ENCODE data around the gene DGKE. TPM values are rescaled to one million over a fixed set of nuclear protein-coding genes. Genes with fewer than 3 reads are reported as not detected.

Gene DGKE
- total and polyA plus RNA-seq, 2 of the 8 experiments (the other 6 are each of a cell fraction or from before 2014, with no cell fraction given) = 1.7 to 7.4 TPM

DNA sequence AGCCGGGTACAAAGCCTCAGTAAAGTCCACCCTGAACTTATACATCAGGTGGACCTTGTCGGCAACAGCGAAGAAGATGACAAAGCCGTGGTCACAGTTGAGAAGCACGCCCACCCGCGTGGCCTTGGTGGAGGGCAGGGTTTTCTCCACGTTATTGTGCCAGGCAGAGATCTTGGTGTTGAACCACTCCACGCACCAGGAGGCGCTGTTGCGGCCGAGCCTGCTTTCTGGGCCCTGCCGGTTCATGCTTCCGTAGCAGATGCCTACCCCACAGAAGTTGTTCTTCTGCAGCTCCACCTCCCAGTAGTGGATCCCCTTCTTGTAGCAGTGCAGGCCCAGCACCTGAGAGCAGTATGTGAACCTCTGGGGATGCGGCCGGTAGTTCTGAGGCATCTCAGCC is 57.8 kb downstream of the DGKE start:
- Histone ChIP-seq H3K9ac (replicated peaks in 1 of 4; ENCODE audit: extremely low read depth in 1 of 4, low read depth in 3 of 4, low read length in 3 of 4) (no peak overlapping the region), H3K4me1 (replicated peaks in 1 of 4; ENCODE audit: control insufficient read depth in 3 of 4, insufficient read depth in 4 of 4, low read length in 3 of 4) (peaks cover 0 to 4% (median 1%) of the 10 kb centered on the region in 4 experiments; a peak in 3 of 7 replicates), H2BK12ac (ENCODE audit: low read depth, low read length) (no peak overlapping the region), H3K14ac (ENCODE audit: insufficient read length) (no peak overlapping the region), H2BK120ac (replicated peaks; ENCODE audit: low read depth, low read length) (no peak overlapping the region), H4K8ac (ENCODE audit: extremely low read depth, insufficient read depth, low read length) (no peak overlapping the region), H3K4me3 (ENCODE audit: extremely low read depth in 1 of 4, insufficient read depth in 2 of 4, low read depth in 3 of 4, low read length in 4 of 4) (no peak overlapping the region), H2AFZ (ENCODE audit: low read length) (no peak overlapping the region), H3K18ac (ENCODE audit: extremely low read depth, low read length) (no peak overlapping the region), H3K79me2 (ENCODE audit: control insufficient read depth in 1 of 2, insufficient read depth in 2 of 2, low read length in 2 of 2) (no peaks in the 10 kb centered on the region), H4K91ac (replicated peaks; ENCODE audit: insufficient read length, low read length) (no peak overlapping the region), H3K36me3 (ENCODE audit: control insufficient read depth in 2 of 4, insufficient read depth in 4 of 4, low read length in 3 of 4) (peaks cover 3 to 31% (median 15%) of the 10 kb centered on the region in 4 experiments; a peak in 5 of 8 replicates), H3K23me2 (ENCODE audit: low read depth, low read length) (peaks cover 6% of the 10 kb centered on the region; the same call in 1 of the 2 replicates), H2AK5ac (ENCODE audit: low read depth, low read length) (no peak overlapping the region), H2BK15ac (ENCODE audit: low read length) (no peak overlapping the region), H3K27ac (ENCODE audit: low read depth, low read length) (no peak overlapping the region), H3K27me3 (replicated peaks in 1 of 4; ENCODE audit: control insufficient read depth in 3 of 4, extremely low read depth in 1 of 4, insufficient read depth in 3 of 4, low read length in 3 of 4) (no peaks in the 10 kb centered on the region; a peak in 1 of 7 replicates), H2BK5ac (ENCODE audit: low read depth, low read length) (no peak overlapping the region), H3K79me1 (ENCODE audit: low read depth, low read length) (no peaks in the 10 kb centered on the region; the same call in 1 of the 2 replicates), H4K5ac (ENCODE audit: insufficient read length, low read depth, low read length) (no peak overlapping the region), H2BK20ac (ENCODE audit: low read length) (no peak overlapping the region), H3K4ac (replicated peaks; ENCODE audit: insufficient read length, low read depth, low read length) (no peak overlapping the region), H3K9me3 (ENCODE audit: insufficient read depth in 2 of 2, low read depth in 1 of 2, low read length in 1 of 2) (peaks cover 13 to 16% of the 10 kb centered on the region in 2 experiments), H3K56ac (replicated peaks; ENCODE audit: insufficient read length, low read depth, low read length) (no peak overlapping the region), H3K23ac (ENCODE audit: insufficient read length) (no peak overlapping the region), H3K4me2 (ENCODE audit: insufficient read depth in 1 of 2, low read depth in 2 of 2, low read length in 2 of 2) (no peak overlapping the region), H4K20me1 (replicated peaks in 1 of 2; ENCODE audit: control insufficient read depth in 1 of 2, insufficient read depth in 2 of 2, low read length in 2 of 2) (peaks cover 0 to 2% of the 10 kb centered on the region in 2 experiments)
- 73% methylated on average over 16 of the region's 16 CpGs; no CpG with 5 or more reads in 1 of the 2 experiments for WGBS, 2 experiments (ENCODE audit: extremely low coverage in 1 of 2, insufficient coverage in 1 of 2, insufficient read length in 1 of 2, insufficient replicate concordance in 2 of 2, low coverage in 1 of 2, low lambda C conversion rate in 2 of 2, missing lambda C conversion rate in 1 of 2)
- FAIRE-seq = no peak
- peak in 1 of 2 experiments; percentile 90 for DNase-seq (ENCODE audit: low read depth in 1 of 2, low spot score in 2 of 2)
- ChIA-PET POLR2A (ENCODE audit: partially characterized antibody) (interaction anchor here (1.0 kb wide), 1 partner anchor 14 kb away, joined by 3 read pairs; no protein-coding TSS in a partner anchor), CTCF (ENCODE audit: partially characterized antibody) (interaction anchor here (0.6 to 5.9 kb wide), 12 partner anchors 10 to 550 kb away, joined by 3 to 55 read pairs (median 8); partner anchors contain the start of gene DGKE)
- TF ChIP-seq RAD21 (IDR thresholded peaks at IDR 0.05 in 1 of 2, conservative IDR thresholded peaks at IDR 0.05 in 1 of 2; ENCODE audit: low read depth in 2 of 2, low read length in 2 of 2) (peak; percentile 63 to 72), KDM4A (IDR thresholded peaks at IDR 0.05; ENCODE audit: low read depth, low read length, severe bottlenecking) (no peak), TEAD4 (IDR thresholded peaks at IDR 0.05; ENCODE audit: low read depth, low read length) (no peak), ZNF274 (IDR thresholded peaks at IDR 0.05; ENCODE audit: borderline replicate concordance, extremely low read depth, low read length) (no peak), SUZ12 (IDR thresholded peaks at IDR 0.05; ENCODE audit: low read length) (no peak), CHD1 (IDR thresholded peaks at IDR 0.05; ENCODE audit: low read depth, low read length) (no peak), GABPA (IDR thresholded peaks at IDR 0.05; ENCODE audit: borderline replicate concordance, insufficient read depth, low read length) (no peak), EP300 (IDR thresholded peaks at IDR 0.05; ENCODE audit: borderline replicate concordance in 1 of 2, low read depth in 2 of 2, low read length in 2 of 2) (no peak), NRF1 (IDR thresholded peaks at IDR 0.05; ENCODE audit: low read depth, low read length) (no peak), TCF12 (IDR thresholded peaks at IDR 0.05; ENCODE audit: low read depth, low read length) (no peak)
- TF ChIP-seq, protein P1, sequence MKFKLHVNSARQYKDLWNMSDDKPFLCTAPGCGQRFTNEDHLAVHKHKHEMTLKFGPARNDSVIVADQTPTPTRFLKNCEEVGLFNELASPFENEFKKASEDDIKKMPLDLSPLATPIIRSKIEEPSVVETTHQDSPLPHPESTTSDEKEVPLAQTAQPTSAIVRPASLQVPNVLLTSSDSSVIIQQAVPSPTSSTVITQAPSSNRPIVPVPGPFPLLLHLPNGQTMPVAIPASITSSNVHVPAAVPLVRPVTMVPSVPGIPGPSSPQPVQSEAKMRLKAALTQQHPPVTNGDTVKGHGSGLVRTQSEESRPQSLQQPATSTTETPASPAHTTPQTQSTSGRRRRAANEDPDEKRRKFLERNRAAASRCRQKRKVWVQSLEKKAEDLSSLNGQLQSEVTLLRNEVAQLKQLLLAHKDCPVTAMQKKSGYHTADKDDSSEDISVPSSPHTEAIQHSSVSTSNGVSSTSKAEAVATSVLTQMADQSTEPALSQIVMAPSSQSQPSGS (IDR thresholded peaks at IDR 0.05; ENCODE audit: low read length) = no peak
